Testis (tissue), 3 donors: ENCODE results near the gene PIK3CB. TPM values are rescaled to one million over a fixed set of nuclear protein-coding genes. Genes with fewer than 3 reads are reported as not detected.

Experiments
- DNase-seq: peaks from one replicate; pipeline ENCODE4 v3.0.0-alpha.2; 2019
- H3K27ac ChIP-seq, 2 donors: fragments of 200-600 bp; sonication (generic); one replicate each; pipeline ENCODE4 v1.5.1; 2019
- H3K27me3 ChIP-seq: fragments of 200-600 bp; sonication (generic); one replicate; pipeline ENCODE4 v1.5.1; 2019
- H3K36me3 ChIP-seq: fragments of 200-600 bp; sonication (generic); one replicate; pipeline ENCODE4 v1.5.1; 2017; ENCODE audit warnings: low read depth; ENCODE audit errors: missing control alignments
- H3K4me1 ChIP-seq: fragments of 200-600 bp; sonication (generic); one replicate; pipeline ENCODE4 v1.5.1; 2019
- H3K4me3 ChIP-seq, 2 donors: fragments of 200-600 bp; sonication (generic); one replicate each; pipeline ENCODE4 v1.5.1; 2017 to 2019
- H3K9me3 ChIP-seq: fragments of 200-600 bp; sonication (generic); one replicate; pipeline ENCODE4 v1.5.1; 2017
- POLR2A ChIP-seq: fragments of 450-650 bp; IDR thresholded peaks from one replicate; pipeline ENCODE4 v1.6.1; 2017; ENCODE audit warnings: antibody characterized with exemption, mild to moderate bottlenecking, moderate library complexity
- WGBS, 2 donors: methylation state at CpG; one replicate each; pipeline ENCODE4 v1.1.5; 2018; 5-methylcytosine and 5-hydroxymethylcytosine counted together
- intact Hi-C: fragments of 100-400 bp; cut with DNase I; formaldehyde crosslinking; loops from one replicate; pipeline ENCODE4 v1.15.1; 2023; ENCODE audit warnings: low total_unique reads
- polyA plus RNA-seq: library from polyadenylated mRNA; stranded (reverse); fragments of 350-450 nt; fragmentation: Illumina TruSeq; extraction: RNeasy Lipid Tissue Mini Kit (QIAGEN cat#74804); gene quantifications from one replicate; pipeline ENCODE4 v1.2.3, GENCODE V29; 2014; ENCODE audit warnings: low read depth, low replicate concordance; ENCODE audit not compliant: insufficient read depth
- total RNA-seq, 2 donors: library from RNA; depleted of rRNA; stranded (reverse); fragments of >200 nt; gene quantifications; one replicate each; pipeline ENCODE4 v1.2.3, GENCODE V29; 2016
- TF ChIP-seq, protein P1 (sequence below), 3 experiments: fragments of 450-650 bp in 2 of 3; fragments of 200-600 bp in 1 of 3; sonication (generic) in 1 of 3; IDR thresholded peaks; one replicate each; pipeline ENCODE4 v1.5.1; 2016 to 2019; ENCODE audit warnings: antibody characterized with exemption in 3 of 3, mild to moderate bottlenecking in 2 of 3, moderate library complexity in 1 of 3

Gene PIK3CB
- total and polyA plus RNA-seq, 3 donors from 2014 or later, result 14.3 to 27.7 (median 25.9) TPM

DNA sequence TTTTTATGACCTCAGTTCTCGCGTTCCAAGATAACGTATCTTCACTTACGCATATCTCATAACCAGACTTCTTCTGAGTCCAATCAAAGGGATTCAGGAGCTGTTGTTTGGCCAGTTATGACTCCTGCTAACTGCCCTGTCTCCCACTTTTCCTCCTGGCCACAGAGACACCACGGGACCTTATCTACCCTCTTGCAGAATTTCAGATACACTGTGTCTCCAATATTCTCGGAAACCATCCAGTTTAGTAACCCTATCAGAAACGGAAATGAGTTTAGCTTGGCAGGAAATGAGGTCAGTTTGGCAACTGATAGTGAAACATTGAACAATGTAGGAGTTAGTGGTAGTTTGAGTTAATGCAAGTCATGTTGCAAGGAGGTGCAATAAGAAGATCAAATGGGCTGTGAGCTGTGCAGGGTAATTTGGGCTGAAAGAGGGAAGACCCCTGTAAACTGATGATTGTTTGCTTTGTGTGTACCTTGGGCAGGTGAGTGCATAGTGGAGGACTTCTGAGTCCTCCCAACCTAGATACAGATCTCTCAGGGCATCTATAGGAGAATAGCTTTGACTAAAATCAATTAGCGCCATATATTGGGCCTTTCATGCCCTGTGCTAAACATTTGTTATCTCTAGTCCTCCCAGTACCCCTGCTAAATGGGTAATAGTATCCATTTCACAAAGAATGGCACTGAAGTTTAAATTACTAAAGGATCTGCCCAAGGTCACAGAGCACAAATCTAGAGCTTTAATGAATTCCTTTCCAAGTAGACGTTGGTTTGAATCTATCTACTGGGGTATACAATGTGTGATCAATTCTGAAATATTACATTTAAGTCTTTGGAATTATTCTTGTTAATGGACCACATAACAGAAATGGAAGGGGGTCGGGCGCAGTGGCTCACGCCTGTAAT lies 41.3 kb upstream of the PIK3CB start:
- no peak overlapping the region for H3K4me3 ChIP-seq
- H3K27ac ChIP-seq, result no peak overlapping the region
- 68 to 69% methylated on average over 12 of the region's 12 CpGs for WGBS, 2 donors
- intact Hi-C loops, result no loop called here
- no peak for DNase-seq
- no peaks in the 10 kb centered on the region for H3K4me1 ChIP-seq
- no peaks in the 10 kb centered on the region for H3K27me3 ChIP-seq
- no peak for TF ChIP-seq POLR2A
- TF ChIP-seq, protein P1, sequence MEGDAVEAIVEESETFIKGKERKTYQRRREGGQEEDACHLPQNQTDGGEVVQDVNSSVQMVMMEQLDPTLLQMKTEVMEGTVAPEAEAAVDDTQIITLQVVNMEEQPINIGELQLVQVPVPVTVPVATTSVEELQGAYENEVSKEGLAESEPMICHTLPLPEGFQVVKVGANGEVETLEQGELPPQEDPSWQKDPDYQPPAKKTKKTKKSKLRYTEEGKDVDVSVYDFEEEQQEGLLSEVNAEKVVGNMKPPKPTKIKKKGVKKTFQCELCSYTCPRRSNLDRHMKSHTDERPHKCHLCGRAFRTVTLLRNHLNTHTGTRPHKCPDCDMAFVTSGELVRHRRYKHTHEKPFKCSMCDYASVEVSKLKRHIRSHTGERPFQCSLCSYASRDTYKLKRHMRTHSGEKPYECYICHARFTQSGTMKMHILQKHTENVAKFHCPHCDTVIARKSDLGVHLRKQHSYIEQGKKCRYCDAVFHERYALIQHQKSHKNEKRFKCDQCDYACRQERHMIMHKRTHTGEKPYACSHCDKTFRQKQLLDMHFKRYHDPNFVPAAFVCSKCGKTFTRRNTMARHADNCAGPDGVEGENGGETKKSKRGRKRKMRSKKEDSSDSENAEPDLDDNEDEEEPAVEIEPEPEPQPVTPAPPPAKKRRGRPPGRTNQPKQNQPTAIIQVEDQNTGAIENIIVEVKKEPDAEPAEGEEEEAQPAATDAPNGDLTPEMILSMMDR (IDR thresholded peaks at IDR 0.05), result no peak
- H3K9me3 ChIP-seq, result no peaks in the 10 kb centered on the region
- H3K36me3 ChIP-seq, result no peaks in the 10 kb centered on the region

DNA sequence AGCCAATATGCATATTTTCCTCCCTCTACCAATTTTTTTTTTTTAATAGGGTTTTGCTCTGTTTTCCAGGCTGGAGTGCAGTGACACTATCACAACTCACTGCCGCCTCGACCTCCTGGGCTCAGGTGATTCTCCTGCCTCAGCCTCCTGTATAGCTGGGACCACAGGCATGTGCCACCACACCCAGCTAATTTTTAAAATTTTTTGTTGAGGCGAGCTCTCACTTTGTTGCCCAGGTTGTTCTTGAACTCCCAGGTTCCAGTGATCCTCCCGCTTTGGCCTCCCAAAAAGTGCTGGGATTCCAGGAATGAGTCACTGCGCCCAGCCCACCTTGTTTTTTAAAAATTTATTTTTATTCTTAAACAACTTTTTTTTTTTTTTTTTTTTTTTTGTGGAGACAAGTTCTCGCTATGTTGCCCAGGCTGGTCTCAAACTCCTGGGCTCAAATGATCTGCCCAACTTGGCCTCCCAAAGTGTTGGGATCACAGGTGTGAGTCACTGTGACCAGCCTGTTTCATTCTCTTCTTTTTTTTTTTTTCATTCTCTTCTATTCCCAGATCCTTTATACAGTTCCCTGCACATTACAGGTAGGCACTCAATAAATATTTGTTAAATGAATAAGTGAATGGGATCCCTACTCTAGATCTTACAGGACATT lies 40.5 kb upstream of the PIK3CB start:
- Histone ChIP-seq H3K4me1 (no peaks in the 10 kb centered on the region), H3K4me3 (no peak overlapping the region), H3K36me3 (no peaks in the 10 kb centered on the region), H3K27me3 (no peaks in the 10 kb centered on the region), H3K27ac (no peak overlapping the region), H3K9me3 (no peaks in the 10 kb centered on the region)
- TF ChIP-seq POLR2A, result no peak
- TF ChIP-seq, protein P1 (IDR thresholded peaks at IDR 0.05), result no peak
- DNase-seq, result no peak
- 94 to 97% methylated on average over 6 of the region's 6 CpGs for WGBS, 2 donors
- intact Hi-C loops, result no loop called here

DNA sequence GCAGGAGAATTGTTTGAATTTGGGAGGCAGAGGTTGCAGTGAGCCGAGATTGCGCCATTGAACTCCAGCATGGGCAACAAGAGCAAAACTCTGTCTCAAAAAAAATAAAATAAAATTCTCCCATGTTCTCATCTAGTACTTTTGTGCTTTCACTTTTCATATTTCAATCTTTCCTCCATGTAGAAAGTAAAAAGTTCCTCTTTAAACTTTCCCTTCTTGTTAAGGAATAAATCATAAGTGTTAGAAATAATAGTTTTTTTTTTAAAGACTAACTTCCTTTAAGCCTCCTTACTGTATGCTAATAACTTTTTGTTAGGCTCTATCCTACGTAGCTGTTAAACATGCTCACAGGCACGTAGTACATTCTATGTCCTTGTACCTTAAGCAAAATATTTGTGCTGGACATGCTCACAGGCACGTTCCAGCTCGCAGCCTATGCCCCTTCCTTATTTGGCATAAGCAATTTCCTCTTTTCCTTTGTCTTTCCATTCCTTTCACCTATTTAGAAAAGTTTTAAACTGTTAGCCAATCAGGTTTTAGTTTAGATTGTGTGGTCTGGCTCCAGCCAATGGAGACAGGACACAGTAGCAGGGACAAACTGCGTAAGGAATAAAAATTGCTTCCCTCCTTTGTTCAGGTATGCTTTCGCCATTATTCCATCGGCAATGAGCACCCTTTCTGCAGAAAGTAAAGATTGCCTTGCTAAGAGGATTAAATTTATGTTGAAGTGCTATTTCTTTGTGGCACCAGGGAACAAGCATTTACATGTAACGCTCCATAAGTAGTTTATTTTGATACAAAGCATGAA lies 38.9 kb upstream of the PIK3CB start:
- Histone ChIP-seq H3K27ac (no peak overlapping the region), H3K36me3 (no peaks in the 10 kb centered on the region), H3K9me3 (no peaks in the 10 kb centered on the region), H3K27me3 (no peaks in the 10 kb centered on the region), H3K4me1 (no peaks in the 10 kb centered on the region), H3K4me3 (no peak overlapping the region)
- intact Hi-C loops, result no loop called here
- 67 to 70% methylated on average over 10 of the region's 10 CpGs for WGBS, 2 donors
- no peak for TF ChIP-seq POLR2A
- TF ChIP-seq, protein P1 (IDR thresholded peaks at IDR 0.05), result no peak
- DNase-seq, result no peak

DNA sequence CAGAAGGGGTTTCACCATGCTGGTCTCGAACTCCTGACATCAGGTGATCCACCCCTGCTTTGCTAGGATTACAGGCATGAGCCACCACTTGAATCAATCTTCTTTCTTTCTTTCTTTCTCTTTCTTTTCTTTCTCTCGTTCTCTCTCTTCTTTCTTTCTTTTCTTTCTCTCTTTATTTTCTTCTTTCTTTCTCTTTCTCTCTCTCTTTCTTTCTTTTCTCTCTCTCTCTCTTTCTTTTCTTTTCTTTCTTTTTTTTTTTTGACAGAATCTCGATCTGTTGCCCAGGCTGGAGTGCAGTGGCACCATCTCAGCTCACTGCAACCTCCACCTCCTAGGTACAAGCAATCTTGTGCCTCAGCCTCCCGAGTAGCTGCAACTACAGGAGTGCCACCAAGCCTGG lies 37.9 kb upstream of the PIK3CB start:
- 87 to 90% methylated on average over 4 of the region's 4 CpGs for WGBS, 2 donors
- Histone ChIP-seq H3K4me3 (no peak overlapping the region), H3K36me3 (no peaks in the 10 kb centered on the region), H3K27me3 (no peaks in the 10 kb centered on the region), H3K9me3 (no peaks in the 10 kb centered on the region), H3K4me1 (no peaks in the 10 kb centered on the region), H3K27ac (no peak overlapping the region)
- intact Hi-C loops, result no loop called here
- DNase-seq, result no peak
- no peak for TF ChIP-seq POLR2A
- TF ChIP-seq, protein P1 (IDR thresholded peaks at IDR 0.05), result no peak
